HG02870 (cell line): ENCODE measurements around the gene CCNT1.
"Not testable (repeated sequence)": the region's sequence is repeated elsewhere in the genome, so short reads cannot be mapped to it uniquely, and the experiment has no call there.

Experiments used
- ATAC-seq: cut with Tn5 transposase; IDR thresholded peaks from one replicate; pipeline ENCODE4 v1.9.1; 2021; ENCODE audit warnings: mild to moderate bottlenecking, moderate library complexity; ENCODE audit not compliant: unreplicated experiment

Gene CCNT1

GRCh38 chr12:48693572-48693971 lies 22.9 kb downstream of the CCNT1 start:
- ATAC-seq: no peak

DNA sequence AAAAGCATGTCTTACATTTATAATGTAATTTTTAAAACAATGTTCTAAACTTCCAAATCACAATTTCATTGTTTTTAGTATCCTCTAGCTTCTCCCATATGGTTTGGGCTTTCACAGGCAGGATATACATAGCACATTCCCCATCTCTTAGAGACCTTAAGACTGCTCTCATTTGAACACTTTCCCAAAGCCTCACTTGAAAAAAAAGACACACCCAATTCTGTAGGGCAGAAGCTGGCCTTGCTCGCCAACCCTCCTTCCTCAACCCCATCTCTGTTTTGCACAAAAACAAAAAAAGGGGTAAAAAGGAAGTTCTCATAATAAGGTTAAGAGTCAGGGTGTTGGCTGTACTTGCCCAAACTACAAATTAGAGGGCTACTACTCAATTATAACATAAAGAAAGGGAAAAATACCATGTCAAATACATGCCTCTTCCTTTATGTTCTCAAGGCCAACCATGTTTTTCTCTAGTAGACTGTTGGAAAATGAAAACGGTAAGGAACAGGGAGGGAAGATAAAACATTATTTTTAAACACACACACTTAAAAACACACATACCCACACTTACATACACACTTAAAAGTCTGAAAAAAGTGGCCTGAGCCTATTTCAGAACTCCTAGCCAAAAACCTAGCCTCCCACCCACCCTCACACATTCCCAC lies 24.6 kb downstream of the CCNT1 start:
- no peak for ATAC-seq

DNA sequence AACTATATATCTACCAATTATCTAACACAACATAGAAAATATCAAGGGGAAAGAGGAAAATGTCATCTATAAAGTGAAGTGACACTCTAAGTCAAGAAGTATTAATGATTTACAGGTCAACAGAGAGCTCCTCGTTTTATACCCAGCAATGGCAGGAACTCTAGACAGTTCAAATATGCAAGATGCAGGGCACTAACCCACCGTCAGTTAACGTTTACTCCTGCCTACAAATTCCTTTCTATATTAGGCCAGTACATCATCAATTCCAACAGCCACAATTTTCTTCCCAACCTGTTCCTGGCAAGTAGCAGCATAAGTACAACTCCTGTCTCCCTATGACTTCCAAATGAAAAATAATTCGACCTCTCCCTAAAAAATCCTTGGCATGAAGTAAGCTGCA lies 25.5 kb downstream of the CCNT1 start:
- ATAC-seq: no peak

DNA sequence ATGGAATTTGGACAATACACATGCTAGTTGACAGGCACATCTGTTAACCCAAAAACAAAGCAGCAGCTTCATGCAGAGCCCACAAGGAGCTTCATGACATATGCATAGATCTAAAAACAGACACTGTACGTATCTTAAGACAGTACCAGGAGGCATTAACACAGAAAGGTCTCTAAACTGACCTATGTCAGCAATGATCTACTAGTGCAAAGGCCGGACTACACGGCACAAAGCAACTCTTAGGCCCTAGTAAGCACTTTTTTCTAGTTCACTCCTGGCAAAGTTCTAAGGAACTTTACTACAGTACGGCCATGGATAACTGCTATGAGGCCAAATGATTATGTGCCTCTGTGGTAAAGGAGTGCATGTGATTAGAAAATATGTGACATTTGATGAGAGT lies 26.1 kb downstream of the CCNT1 start:
- no peak for ATAC-seq

GRCh38 chr12:48688836-48689235 lies 27.7 kb downstream of the CCNT1 start:
- no peak for ATAC-seq

DNA sequence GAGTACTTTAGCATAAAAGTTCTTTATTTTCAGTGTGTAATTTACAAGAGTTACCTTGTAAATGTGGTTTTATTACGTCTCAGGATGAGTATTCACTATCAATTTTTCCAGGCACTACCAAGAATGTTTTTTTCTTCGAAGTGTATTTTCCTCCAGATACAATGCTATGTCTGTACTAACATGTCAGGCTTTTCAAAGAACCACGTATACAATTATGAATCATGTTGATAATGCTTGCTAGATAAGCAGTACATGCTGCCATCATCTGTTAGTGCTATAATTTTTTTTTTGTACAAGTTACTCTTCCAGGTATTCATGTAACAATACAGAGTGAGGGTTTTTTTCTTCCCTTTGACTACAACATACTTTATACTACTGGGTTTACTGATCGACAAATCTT lies 28.9 kb downstream of the CCNT1 start:
- ATAC-seq: no peak

GRCh38 chr12:48686615-48687334 lies 29.7 kb downstream of the CCNT1 start:
- no peak for ATAC-seq

DNA sequence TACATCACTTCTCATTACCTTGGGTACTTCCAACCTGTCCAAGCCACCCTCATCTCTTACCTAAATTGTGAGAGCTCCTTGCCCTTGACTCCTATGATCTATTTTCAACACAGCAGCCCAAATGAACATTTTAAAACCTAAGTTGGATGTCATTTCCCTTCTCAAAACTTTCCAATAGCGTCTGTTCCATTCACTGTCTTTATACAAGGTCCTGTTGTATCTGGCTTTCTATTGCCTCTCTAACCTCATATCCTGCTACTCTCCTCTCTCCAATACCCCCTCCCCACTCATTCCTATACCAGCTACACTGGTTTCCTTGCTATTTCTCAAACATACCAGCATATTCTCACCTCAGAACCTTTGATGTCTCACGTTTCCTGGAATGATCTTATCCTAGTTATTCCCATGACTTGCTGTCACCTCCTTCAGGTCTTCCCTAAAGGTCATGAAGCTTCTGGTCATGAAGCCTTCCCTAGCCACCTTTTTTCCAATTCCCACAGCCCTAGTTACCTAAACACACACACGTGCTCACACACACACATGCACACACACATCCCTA lies 30.4 kb downstream of the CCNT1 start:
- no peak for ATAC-seq

GRCh38 chr12:48683534-48683933 lies 33.0 kb downstream of the CCNT1 start:
- no peak for ATAC-seq

GRCh38 chr12:48682927-48683326 lies 33.6 kb downstream of the CCNT1 start:
- ATAC-seq: no peak

- not testable (repeated sequence) for ATAC-seq
Measured at GRCh38 chr12:48682533-48682905, 34.0 kb downstream of the CCNT1 start.

- ATAC-seq: peak; percentile 99
Measured at GRCh38 chr12:48681710-48682532, 34.6 kb downstream of the CCNT1 start, which contains the start of gene KANSL2. KANSL2 (minus strand) TSS chr12:48682238; CDS start chr12:48681632, 606 bp downstream.

- ATAC-seq: no peak
Measured at GRCh38 chr12:48681399-48681709, 35.2 kb downstream of the CCNT1 start.

DNA sequence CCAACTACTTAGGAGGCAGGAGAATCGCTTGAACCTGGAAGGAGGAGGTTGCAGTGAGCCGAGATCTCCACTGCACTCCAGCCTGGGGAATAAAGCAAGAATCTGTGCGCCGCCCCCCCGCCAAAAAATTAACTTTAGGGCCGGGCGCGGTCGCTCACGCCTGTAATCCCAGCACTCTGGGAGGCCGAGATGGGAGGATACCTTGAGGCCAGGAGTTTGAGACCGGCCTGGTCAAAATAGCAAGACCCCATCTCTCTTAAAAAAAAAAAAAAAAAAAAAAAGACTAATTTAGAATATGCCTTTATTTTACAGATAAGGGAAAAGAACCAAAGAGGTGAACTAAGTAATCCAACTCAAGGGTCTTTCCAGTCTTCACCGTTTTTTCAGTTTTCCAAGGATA lies 35.6 kb downstream of the CCNT1 start:
- no peak for ATAC-seq

DNA sequence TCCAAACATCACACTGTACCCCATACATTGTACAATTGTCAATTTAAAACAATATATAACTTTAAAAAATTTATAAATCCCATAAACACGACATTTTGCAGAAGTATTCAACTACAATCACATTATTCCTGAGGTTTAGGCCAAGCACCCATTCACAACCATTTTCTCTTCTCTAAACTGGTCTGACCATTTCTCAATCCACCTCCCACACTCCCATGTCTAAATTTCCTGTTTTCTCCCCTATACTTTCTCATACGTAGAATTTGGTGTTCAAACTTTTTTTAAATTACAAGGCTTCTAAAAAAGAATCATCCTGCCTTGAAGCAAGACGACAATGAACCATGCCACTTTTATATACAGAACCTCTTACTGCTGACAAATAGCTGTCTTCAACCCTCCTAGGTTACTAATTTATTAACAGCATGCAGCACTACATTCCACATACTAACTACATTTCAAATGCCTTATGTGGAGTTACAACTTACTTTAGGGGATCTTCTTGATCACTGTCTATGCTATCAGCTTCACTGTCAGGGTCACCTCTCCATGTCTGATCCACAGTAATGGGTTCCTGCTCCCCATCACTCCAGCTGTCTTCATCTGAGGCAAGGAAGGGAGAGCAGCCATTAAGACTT lies 37.8 kb downstream of the CCNT1 start:
- no peak for ATAC-seq

- ATAC-seq: no peak
Measured at GRCh38 chr12:48671231-48671856, 45.2 kb downstream of the CCNT1 start.

DNA sequence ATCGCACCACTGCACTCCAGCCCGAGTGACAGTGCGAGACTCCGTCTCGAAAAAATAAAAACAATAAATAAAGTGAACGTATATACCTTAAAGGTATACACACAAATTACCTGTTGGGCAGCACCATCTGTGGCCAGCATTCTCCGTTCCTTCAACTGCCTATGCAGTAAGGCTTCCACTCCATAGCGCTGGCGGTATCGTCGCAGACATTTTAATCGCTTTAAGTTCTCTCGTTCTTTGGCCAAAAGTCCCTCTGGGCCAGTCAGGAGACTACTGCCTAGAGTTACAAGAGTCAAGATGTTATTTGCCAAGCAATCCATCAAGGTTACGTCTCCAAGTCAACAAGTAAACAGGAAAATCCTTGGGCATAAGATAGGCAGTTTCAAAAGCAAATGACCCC lies 47.5 kb downstream of the CCNT1 start:
- ATAC-seq: no peak

GRCh38 chr12:48659863-48660262 lies 56.6 kb downstream of the CCNT1 start:
- ATAC-seq: no peak

DNA sequence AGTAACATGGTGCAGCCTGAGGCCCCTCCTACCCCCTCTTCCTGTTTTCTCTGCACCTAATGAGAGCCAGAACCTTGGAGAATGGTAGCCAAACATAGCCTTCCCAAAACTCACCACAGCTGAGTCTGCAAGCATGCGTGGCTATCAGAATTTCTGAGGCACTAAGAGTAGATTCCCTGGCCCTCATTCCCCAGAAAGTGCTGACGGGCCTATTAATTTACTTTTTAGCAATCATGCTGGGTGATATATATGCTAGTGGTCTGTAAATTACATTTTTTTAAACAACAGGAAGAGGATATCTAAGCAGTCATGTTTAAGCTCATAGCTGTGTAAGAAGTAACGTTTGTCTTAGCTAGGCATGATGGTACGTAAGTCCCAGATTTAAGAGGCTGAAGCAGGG lies 64.8 kb downstream of the CCNT1 start:
- no peak for ATAC-seq

GRCh38 chr12:48645354-48645753 lies 71.2 kb downstream of the CCNT1 start:
- not testable (repeated sequence) for ATAC-seq

DNA sequence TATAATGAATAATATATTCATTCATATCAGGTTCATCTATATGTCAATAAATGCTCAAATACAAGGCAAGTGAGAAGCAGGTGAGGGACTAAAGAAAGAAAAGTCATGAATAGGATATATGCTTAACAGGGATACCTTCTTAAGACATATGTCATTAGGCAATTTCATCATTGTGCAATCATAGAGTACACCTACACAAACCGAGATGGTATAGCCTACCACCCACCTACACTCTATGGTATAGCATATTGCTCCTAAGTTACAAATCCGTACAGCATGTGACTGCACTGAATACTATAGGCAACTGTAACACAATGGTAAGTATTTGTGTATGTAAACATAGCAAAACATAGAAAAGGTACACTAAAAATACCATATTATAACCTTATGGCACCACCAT lies 73.5 kb downstream of the CCNT1 start:
- no peak for ATAC-seq
